H9 (cell line): Measurements from ENCODE around the gene KLKB1. TPM values are rescaled to one million over a fixed set of nuclear protein-coding genes. Genes with fewer than 3 reads are reported as not detected.

ENCODE experiments used
- DNase-seq: peaks from one replicate; pipeline ENCODE4 v3.0.0-alpha.2; 2017
- H2AFZ ChIP-seq: one replicate; pipeline ENCODE4 v1.6.1; 2013; ENCODE audit warnings: mild to moderate bottlenecking, low read length, control low read depth, moderate library complexity
- H2AK5ac ChIP-seq: 2 replicates; pipeline ENCODE4 v1.6.1; 2013; ENCODE audit warnings: low read length, control low read depth, mixed read lengths; ENCODE audit not compliant: insufficient read length
- H2BK120ac ChIP-seq: one replicate; pipeline ENCODE4 v1.6.1; 2013; ENCODE audit warnings: low read depth, mild to moderate bottlenecking, low read length, control low read depth, inconsistent platforms; ENCODE audit not compliant: poor library complexity, severe bottlenecking
- H2BK12ac ChIP-seq: 2 replicates; pipeline ENCODE4 v1.6.1; 2013; ENCODE audit warnings: low read length, control low read depth, mixed read lengths, low read depth; ENCODE audit not compliant: insufficient read length
- H2BK15ac ChIP-seq: 2 replicates; pipeline ENCODE4 v1.6.1; 2013; ENCODE audit warnings: low read depth, low read length, control low read depth
- H2BK20ac ChIP-seq: one replicate; pipeline ENCODE4 v1.6.1; 2013; ENCODE audit warnings: low read depth, mild to moderate bottlenecking, low read length, control low read depth, inconsistent platforms; ENCODE audit not compliant: poor library complexity, severe bottlenecking
- H2BK5ac ChIP-seq: 2 replicates; pipeline ENCODE4 v1.6.1; 2013; ENCODE audit warnings: low read length, control low read depth, mixed read lengths; ENCODE audit not compliant: insufficient read length
- H3K14ac ChIP-seq: 2 replicates; pipeline ENCODE4 v1.6.1; 2013; ENCODE audit warnings: low read length, control low read depth; ENCODE audit not compliant: insufficient read depth
- H3K18ac ChIP-seq: 2 replicates; pipeline ENCODE4 v1.6.1; 2013; ENCODE audit warnings: low read depth, mild to moderate bottlenecking, mixed read lengths, low read length, control low read depth; ENCODE audit not compliant: insufficient read length
- H3K23ac ChIP-seq: 2 replicates; pipeline ENCODE4 v1.6.1; 2013; ENCODE audit warnings: low read length, control low read depth, mixed read lengths, low read depth; ENCODE audit not compliant: insufficient read length
- H3K23me2 ChIP-seq: 2 replicates; pipeline ENCODE4 v1.6.1; 2013; ENCODE audit warnings: low read depth, mild to moderate bottlenecking, mixed read lengths, low read length, control low read depth; ENCODE audit not compliant: insufficient read length, poor library complexity, severe bottlenecking
- H3K27ac ChIP-seq: 2 replicates; pipeline ENCODE4 v1.5.1; 2013; ENCODE audit warnings: low read length, control low read depth, mixed read lengths, low read depth; ENCODE audit not compliant: insufficient read length
- H3K27me3 ChIP-seq: 2 replicates; pipeline ENCODE4 v1.6.1; 2013; ENCODE audit warnings: low read length, control low read depth, inconsistent platforms; ENCODE audit not compliant: insufficient read depth
- H3K4ac ChIP-seq: 2 replicates; pipeline ENCODE4 v1.6.1; 2013; ENCODE audit warnings: low read depth, mild to moderate bottlenecking, control low read depth, inconsistent platforms, low read length, moderate library complexity
- H3K4me1 ChIP-seq: 2 replicates; pipeline ENCODE4 v1.6.1; 2013; ENCODE audit warnings: low read length, control low read depth, inconsistent platforms; ENCODE audit not compliant: insufficient read depth
- H3K4me2 ChIP-seq: 2 replicates; pipeline ENCODE4 v1.6.1; 2013; ENCODE audit warnings: low read length, control low read depth, mixed read lengths; ENCODE audit not compliant: insufficient read length, insufficient read depth
- H3K56ac ChIP-seq: 2 replicates; pipeline ENCODE4 v1.6.1; 2013; ENCODE audit warnings: low read depth, mild to moderate bottlenecking, mixed read lengths, low read length, control low read depth; ENCODE audit not compliant: insufficient read length
- H3K79me1 ChIP-seq: 2 replicates; pipeline ENCODE4 v1.6.1; 2013; ENCODE audit warnings: low read depth, mild to moderate bottlenecking, moderate library complexity, low read length, control low read depth, inconsistent platforms; ENCODE audit not compliant: insufficient read depth, poor library complexity, severe bottlenecking
- H3K79me2 ChIP-seq: 2 replicates; pipeline ENCODE4 v1.6.1; 2013; ENCODE audit warnings: low read length, control low read depth, inconsistent platforms; ENCODE audit not compliant: insufficient read depth
- H3K9ac ChIP-seq: 2 replicates; pipeline ENCODE4 v1.6.1; 2013; ENCODE audit warnings: low read length, control low read depth, mixed read lengths; ENCODE audit not compliant: insufficient read length; ENCODE audit errors: extremely low read depth
- H3K9me3 ChIP-seq: one replicate; pipeline ENCODE4 v1.6.1; 2013; ENCODE audit warnings: low read depth, low read length, inconsistent platforms; ENCODE audit not compliant: control insufficient read depth
- H3T11ph ChIP-seq: one replicate; pipeline ENCODE4 v1.6.1; 2013; ENCODE audit warnings: mild to moderate bottlenecking, low read length, control low read depth, inconsistent platforms
- H4K20me1 ChIP-seq: one replicate; pipeline ENCODE4 v1.6.1; 2013; ENCODE audit not compliant: control insufficient read depth, insufficient read length, insufficient read depth
- H4K5ac ChIP-seq: 2 replicates; pipeline ENCODE4 v1.6.1; 2013; ENCODE audit warnings: low read depth, mild to moderate bottlenecking, mixed read lengths, low read length, control low read depth; ENCODE audit not compliant: insufficient read length
- H4K8ac ChIP-seq: replicated peaks from 2 replicates; pipeline ENCODE4 v1.6.1; 2013; ENCODE audit warnings: low read length, control low read depth, mixed read lengths, low read depth; ENCODE audit not compliant: insufficient read length
- H4K91ac ChIP-seq: 2 replicates; pipeline ENCODE4 v1.6.1; 2013; ENCODE audit warnings: low read depth, mild to moderate bottlenecking, moderate library complexity, mixed read lengths, low read length, control low read depth; ENCODE audit not compliant: insufficient read length
- H3K27ac Mint-ChIP-seq, 3 experiments: 2 replicates in 2 of 3; 3 replicates in 1 of 3; pipeline ENCODE4 v1.8.0; 2020 to 2021; ENCODE audit warnings: mixed read lengths in 3 of 3, mild to moderate bottlenecking in 1 of 3, moderate library complexity in 1 of 3
- H3K27me3 Mint-ChIP-seq: 2 replicates; pipeline ENCODE4 v1.8.0; 2021; ENCODE audit warnings: low read depth, mild to moderate bottlenecking, moderate library complexity, mixed read lengths
- H3K36me3 Mint-ChIP-seq, 3 experiments: 2 replicates in 2 of 3; 3 replicates in 1 of 3; pipeline ENCODE4 v1.8.0; 2020 to 2021; ENCODE audit warnings: low read depth in 3 of 3, mixed read lengths in 3 of 3; ENCODE audit not compliant: insufficient read depth in 1 of 3
- H3K4me1 Mint-ChIP-seq, 2 experiments: 2 replicates each; pipeline ENCODE4 v1.8.0; 2020; ENCODE audit warnings: mixed read lengths in 2 of 2
- H3K4me3 Mint-ChIP-seq, 2 experiments: 2 replicates in 1 of 2; 3 replicates in 1 of 2; pipeline ENCODE4 v1.8.0; 2020 to 2021; ENCODE audit warnings: mild to moderate bottlenecking in 2 of 2, mixed read lengths in 2 of 2, moderate library complexity in 1 of 2
- H3K9me3 Mint-ChIP-seq, 2 experiments: 2 replicates in 1 of 2; 3 replicates in 1 of 2; pipeline ENCODE4 v1.8.0; 2020; ENCODE audit warnings: mild to moderate bottlenecking in 2 of 2, mixed read lengths in 2 of 2, moderate library complexity in 1 of 2
- CTCF ChIP-seq: fragments of 200-600 bp; sonication (generic); conservative IDR thresholded peaks from 3 replicates; pipeline ENCODE4 v1.8.0; 2021; ENCODE audit warnings: antibody characterized with exemption, mild to moderate bottlenecking
- WGBS: extraction: QIAGEN DNeasy Blood & Tissue Kit; methylation state at CpG from one replicate; pipeline ENCODE4 v1.1.7; 2013; ENCODE audit warnings: missing lambda C conversion rate, low lambda C conversion rate, mixed read lengths; ENCODE audit not compliant: insufficient read length; ENCODE audit errors: extremely low coverage; 5-methylcytosine and 5-hydroxymethylcytosine counted together
- total RNA-seq: library from RNA; stranded (reverse); gene quantifications from 2 replicates; pipeline ENCODE4 v1.2.1, GENCODE V29; 2021

Gene KLKB1
- total RNA-seq, 1 experiment from 2014 or later, result 21.8 TPM

- H3K4me2 ChIP-seq, result no peak overlapping the region
- no peak overlapping the region for H2BK5ac ChIP-seq
- H2BK20ac ChIP-seq, result no peak overlapping the region
- no peaks in the 10 kb centered on the region for H3K4me1 ChIP-seq
- H4K8ac ChIP-seq, result no peak overlapping the region
- H3K14ac ChIP-seq, result no peak overlapping the region
- no peak overlapping the region for H4K91ac ChIP-seq
- no peak overlapping the region for H3K4ac ChIP-seq
- H3K23ac ChIP-seq, result no peak overlapping the region
- H3K79me1 ChIP-seq, result no peaks in the 10 kb centered on the region
- H3K9me3 ChIP-seq, result no peaks in the 10 kb centered on the region
- H4K20me1 ChIP-seq, result no peaks in the 10 kb centered on the region
- H3T11ph ChIP-seq, result no peak overlapping the region
- no CpG with 5 or more reads among the region's 13 CpGs for WGBS
- H3K27me3 ChIP-seq, result no peaks in the 10 kb centered on the region
- Mint-ChIP-seq H3K27ac (no peak overlapping the region), H3K36me3 (peaks cover 4 to 18% (median 11%) of the 10 kb centered on the region in 3 experiments; a peak in 6 of 7 replicates), H3K9me3 (peaks cover 11 to 20% of the 10 kb centered on the region in 2 experiments), H3K4me1 (peaks cover 18 to 19% of the 10 kb centered on the region in 2 experiments), H3K4me3 (no peak overlapping the region), H3K27me3 (no peaks in the 10 kb centered on the region)
- no peak overlapping the region for H2AK5ac ChIP-seq
- H2BK12ac ChIP-seq, result no peak overlapping the region
- TF ChIP-seq CTCF, result no peak
- no peak for DNase-seq
- H3K56ac ChIP-seq, result no peak overlapping the region
- H2AFZ ChIP-seq, result no peak overlapping the region
- H3K23me2 ChIP-seq, result no peaks in the 10 kb centered on the region
- no peak overlapping the region for H4K5ac ChIP-seq
- no peak overlapping the region for H3K27ac ChIP-seq
- H3K79me2 ChIP-seq, result no peaks in the 10 kb centered on the region
- no peak overlapping the region for H2BK120ac ChIP-seq
- H3K9ac ChIP-seq, result no peak overlapping the region
- no peak overlapping the region for H2BK15ac ChIP-seq
- no peak overlapping the region for H3K18ac ChIP-seq
These were observed 22.6 kb upstream of the KLKB1 start for GRCh38 chr4:186204686-186205085.
